GM18499 (cell line): ENCODE data around the gene RPL22.
"Not testable (repeated sequence)": the region's sequence is repeated elsewhere in the genome, so short reads cannot be mapped to it uniquely, and the experiment has no call there.

Experiments
- ATAC-seq: cut with Tn5 transposase; IDR thresholded peaks from one replicate; pipeline ENCODE4 v1.9.1; 2021; ENCODE audit warnings: moderate number of reproducible peaks; ENCODE audit not compliant: insufficient read depth, unreplicated experiment

RPL22 gene

GRCh38 chr1:6234502-6235295 lies 35.3 kb upstream of the RPL22 start:
- ATAC-seq: no peak

GRCh38 chr1:6233376-6233775 lies 34.0 kb upstream of the RPL22 start:
- no peak for ATAC-seq

- ATAC-seq: no peak
Observed at GRCh38 chr1:6225651-6226050, 26.3 kb upstream of the RPL22 start.

- ATAC-seq: no peak
Observed at GRCh38 chr1:6224718-6225117, 25.3 kb upstream of the RPL22 start.

- ATAC-seq: no peak
Observed at GRCh38 chr1:6223617-6224016, 24.2 kb upstream of the RPL22 start.

GRCh38 chr1:6222636-6223035 lies 23.2 kb upstream of the RPL22 start:
- ATAC-seq: no peak

- ATAC-seq: no peak
Observed at GRCh38 chr1:6221210-6221784, 21.9 kb upstream of the RPL22 start.

- ATAC-seq: no peak
Observed at GRCh38 chr1:6220236-6220635, 20.8 kb upstream of the RPL22 start.

- not testable (repeated sequence) for ATAC-seq
Observed at GRCh38 chr1:6219641-6220040, 20.2 kb upstream of the RPL22 start.

GRCh38 chr1:6218375-6219164 lies 19.2 kb upstream of the RPL22 start:
- no peak for ATAC-seq

- no peak for ATAC-seq
Observed at GRCh38 chr1:6212193-6212959, 13.0 kb upstream of the RPL22 start.

- no peak for ATAC-seq
Observed at GRCh38 chr1:6211731-6212130, 12.3 kb upstream of the RPL22 start.

GRCh38 chr1:6210591-6211355 lies 11.4 kb upstream of the RPL22 start:
- no peak for ATAC-seq

GRCh38 chr1:6209661-6210580 lies 10.5 kb upstream of the RPL22 start:
- no peak for ATAC-seq

- no peak for ATAC-seq
Observed at GRCh38 chr1:6208723-6209660, 9.6 kb upstream of the RPL22 start.

- ATAC-seq: no peak
Observed at GRCh38 chr1:6207921-6208320, 8.5 kb upstream of the RPL22 start.

- ATAC-seq: no peak
Observed at GRCh38 chr1:6207075-6207885, 7.9 kb upstream of the RPL22 start.
